Fibroblast of peridontal ligament (primary cell): ENCODE data around the gene TMBIM4.
A peak's percentile ranks its signal among the peaks of the same experiment; 100 is the strongest.
"Not testable (repeated sequence)": the region's sequence is repeated elsewhere in the genome, so short reads cannot be mapped to it uniquely, and the experiment has no call there.

Experiments
- DNase-seq: peaks from one replicate; pipeline ENCODE4 v3.0.0-alpha.2; 2010; ENCODE audit errors: extremely low read depth

TMBIM4 gene

DNA sequence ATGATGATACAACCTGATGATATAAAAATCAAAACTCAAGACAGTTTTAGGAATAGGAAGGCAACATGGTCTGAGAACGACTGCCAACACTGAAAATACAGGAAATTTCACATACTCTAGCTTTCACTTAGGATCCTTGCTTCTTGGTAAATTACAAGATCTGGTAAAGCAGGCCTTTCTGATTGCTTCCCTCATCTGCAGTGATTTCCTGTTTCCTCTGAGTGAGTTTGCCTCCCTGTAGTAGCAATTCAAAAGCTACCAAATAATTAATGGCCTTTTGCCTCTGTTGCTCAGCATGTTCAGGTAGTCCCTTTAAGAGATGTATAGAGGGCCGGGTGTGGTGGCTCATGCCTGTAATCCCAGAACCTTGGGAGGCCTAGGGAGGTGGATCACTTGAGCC is 17.2 kb upstream of the TMBIM4 start:
- no peak for DNase-seq

DNA sequence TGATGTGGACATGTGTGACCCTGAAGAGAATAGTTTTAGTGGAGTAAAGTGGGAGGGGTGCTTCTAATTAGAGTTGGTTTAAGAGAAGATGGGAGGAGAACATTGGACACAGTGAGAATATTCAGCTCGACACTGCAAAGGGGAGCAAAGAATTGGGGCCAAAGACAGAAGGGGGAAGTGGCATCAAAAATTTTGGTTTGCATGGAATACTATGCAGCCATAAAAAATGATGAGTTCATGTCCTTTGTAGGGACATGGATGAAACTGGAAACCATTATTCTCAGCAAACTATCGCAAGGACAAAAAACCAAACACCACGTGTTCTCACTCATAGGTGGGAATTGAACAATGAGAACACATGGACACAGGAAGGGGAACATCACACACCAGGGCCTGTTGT is 15.0 kb upstream of the TMBIM4 start:
- DNase-seq: not testable (repeated sequence)

DNA sequence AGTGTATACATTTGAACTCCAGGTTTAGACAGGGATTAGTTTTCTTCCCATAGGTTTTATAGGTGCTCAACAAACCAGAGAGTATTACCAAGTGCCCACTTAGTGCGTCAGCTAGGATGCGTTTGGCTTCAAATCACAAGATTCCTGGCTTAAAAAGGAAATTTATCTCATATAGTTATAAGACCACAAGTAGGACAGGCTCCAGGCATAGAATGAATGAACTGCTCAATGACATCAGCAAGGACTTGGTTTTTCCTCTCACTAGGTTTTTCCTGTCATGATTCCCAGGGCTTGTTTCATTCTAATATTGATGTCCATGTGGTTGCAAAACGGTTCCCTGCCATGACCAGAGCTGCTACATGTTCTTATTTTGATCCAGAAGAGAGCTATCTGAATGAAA is 13.2 kb upstream of the TMBIM4 start:
- no peak for DNase-seq

DNA sequence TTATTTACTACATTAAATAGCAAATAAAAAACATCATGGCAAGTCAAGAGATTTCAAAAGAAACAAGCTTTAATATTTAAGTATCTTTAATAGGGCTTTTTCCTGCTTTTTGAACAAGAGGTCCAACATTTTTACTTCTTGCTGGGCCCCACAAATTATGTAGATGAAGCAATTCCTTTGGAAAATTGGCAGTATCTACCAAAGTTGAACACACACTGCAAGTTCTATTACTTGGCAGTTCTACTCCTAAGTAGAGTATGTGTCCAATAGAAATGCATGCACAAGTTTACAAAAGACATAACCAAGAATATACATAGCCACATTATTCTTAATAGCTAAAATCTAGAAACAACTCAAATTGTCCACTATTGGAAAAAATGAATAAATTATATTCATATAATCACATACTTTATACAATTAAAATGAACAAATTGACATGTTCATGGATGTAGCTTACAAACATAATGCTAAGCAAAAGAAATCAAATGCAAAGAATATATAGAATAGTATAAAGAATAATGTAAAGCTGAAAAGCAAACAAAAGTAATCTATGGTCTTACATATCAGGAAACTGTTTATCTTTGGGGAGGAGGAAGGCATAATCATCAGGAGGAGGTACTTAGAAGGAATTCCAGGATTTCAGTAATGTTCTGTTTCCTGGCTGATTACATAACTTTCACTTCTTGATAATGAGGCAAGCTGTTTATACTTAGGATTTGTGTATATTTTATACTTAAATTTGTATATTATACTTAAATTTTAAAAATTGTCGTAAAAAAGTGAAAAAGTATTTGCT is 6.5 kb upstream of the TMBIM4 start:
- DNase-seq: peak; percentile 69

DNA sequence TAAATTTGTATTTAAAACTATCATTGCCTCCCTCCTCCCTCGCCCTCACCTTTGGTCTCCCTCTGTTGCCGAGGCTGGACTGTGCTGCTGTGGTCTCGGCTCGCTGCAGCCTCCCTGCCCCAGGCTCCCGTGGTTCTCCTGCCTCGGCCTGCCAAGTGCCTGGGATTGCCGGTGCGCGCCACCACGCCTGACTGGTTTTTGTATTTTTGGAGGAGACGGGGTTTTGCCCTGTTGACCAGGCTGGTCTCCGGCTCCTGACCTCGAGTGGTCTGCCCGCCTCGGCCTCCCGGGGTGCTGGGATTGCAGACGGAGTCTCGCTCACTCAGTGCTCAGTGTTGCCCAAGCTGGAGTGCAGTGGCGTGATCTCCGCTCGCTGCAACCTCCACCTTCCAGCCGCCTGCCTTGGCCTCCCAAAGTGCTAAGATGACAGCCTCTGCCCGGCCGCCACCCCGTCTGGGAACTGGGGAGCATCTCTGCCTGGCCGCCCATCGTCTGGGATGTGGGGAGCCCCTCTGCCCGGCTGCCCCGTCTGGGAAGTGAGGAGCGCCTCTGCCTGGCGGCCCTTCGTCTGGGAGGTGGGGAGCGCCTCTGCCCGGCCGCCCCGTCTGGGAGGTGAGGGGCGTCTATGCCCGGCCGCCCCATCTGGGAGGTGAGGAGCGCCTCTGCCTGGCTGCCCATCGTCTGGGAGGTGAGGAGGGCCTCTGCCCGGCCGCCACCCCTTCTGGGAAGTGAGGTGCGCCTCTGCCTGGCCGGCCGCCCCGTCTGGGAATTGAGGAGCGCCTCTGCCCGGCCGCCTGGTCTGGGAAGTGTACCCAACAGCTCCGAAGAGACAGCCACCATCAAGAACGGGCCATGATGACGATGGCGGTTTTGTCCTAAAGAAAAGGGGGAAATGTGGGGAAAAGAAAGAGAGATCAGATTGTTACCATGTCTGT is 4.9 kb upstream of the TMBIM4 start:
- DNase-seq: not testable (repeated sequence)

DNA sequence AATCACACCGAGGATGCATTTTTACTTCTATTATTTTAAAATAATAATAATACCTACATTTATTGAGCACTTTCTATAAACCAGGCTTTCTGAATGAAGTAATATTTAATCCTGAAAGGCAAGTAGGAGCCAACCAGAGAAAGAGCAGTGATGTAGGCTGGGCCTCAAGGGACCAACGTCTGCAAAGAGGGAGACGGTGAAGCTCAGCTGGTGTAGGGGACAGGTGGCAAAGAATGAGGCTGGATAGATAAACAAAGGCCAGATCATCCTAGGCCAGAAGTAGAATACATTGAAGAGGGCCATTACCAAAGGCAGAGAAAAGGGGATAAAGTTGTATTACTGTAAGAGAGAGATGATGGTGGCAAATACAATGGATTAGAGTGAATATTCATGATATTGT is 810 bp upstream of the TMBIM4 start:
- no peak for DNase-seq

DNA sequence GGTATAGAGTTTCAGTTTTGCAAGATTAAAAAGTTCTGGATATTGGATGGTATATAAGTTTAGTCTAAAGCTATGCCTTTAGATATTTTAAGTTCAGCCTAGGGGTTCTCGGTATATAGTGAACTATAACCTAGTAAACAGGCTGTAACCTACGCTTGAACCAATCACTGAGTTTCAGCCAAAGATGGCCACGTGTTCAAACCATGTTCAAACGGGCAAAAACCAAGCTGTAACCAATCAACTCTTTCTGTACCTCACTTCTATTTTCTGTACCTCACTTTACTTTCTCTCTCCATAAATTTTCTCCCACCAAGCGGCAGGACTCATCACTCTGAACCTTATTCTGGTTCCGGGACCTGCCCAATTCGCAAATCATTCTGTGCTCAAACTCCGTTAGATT is 1.4 kb downstream of the TMBIM4 start:
- no peak for DNase-seq

DNA sequence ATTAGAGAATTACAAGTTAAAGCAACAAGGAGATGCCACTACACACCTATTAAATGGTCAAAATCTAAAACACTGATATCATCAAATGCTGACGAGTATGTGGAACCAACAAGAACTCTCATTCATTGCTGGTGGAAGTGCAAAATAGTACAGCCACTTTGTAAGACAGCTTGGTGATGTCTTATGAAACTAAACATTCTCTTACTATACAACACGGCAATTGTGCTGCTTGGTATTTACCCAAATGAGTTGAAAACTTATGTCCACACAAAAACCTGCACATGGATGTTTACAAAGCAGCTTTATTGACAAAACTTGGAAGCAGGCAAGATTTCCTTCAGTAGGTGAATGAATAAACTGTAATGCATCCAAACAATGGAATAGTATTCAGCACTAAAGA is 3.2 kb downstream of the TMBIM4 start:
- no peak for DNase-seq

DNA sequence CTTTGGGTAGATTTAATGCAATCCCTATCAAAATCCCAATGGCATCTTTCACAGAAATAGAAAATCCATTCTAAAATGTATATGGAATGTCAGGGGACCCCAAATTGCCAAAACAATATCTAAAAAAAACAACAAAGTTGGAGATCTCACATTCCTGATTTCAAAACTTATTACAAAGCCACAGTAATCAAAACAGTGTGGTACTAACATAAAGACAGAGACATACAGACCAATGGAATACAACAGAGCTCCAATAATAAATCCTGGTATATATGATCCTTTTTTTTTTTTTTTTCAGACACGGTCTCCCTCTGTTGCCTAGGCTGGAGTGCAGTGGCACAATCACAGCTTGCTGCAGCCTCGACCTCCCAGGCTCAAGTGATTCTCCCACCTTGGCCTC is 4.7 kb downstream of the TMBIM4 start:
- no peak for DNase-seq

DNA sequence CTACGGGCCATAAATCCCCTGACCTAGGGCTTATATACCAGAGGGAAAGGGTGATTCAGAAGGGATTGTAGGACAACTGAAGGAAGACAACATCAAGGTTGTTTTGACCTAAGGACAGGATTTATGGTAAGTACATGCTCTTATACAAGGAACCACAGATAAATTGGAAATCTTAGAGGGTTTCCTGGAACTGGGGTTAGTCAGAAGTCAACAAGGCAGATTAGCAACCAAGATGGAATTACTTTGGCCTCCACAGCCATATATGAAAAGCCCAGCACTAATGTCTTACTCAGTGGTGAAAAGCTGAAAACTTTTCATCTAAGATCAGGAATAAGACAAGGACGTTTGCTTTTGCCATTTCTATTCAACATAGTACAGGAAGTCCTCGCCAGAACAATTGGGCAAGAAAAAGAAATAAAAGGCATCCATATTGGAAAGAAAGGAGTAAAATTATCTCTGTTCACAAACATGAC is 5.4 kb downstream of the TMBIM4 start:
- DNase-seq: no peak

DNA sequence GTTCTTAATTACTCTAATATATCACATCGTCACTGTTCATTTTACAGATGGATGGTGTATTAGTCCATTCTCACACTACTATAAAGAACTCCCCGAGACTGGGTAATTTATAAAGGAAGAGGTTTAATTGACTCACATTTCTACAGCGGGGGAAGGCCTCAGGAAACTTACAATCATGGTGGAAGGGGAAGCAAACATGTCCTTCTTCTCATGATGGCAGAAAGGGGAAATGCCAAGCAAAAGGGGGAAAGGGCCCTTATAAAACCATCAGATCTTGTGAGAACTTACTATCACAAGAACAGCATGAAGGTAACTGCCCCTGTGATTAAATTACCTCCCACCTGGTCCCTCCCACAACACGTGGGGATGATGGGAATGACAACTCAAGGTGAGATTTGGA is 6.5 kb downstream of the TMBIM4 start:
- DNase-seq: no peak

DNA sequence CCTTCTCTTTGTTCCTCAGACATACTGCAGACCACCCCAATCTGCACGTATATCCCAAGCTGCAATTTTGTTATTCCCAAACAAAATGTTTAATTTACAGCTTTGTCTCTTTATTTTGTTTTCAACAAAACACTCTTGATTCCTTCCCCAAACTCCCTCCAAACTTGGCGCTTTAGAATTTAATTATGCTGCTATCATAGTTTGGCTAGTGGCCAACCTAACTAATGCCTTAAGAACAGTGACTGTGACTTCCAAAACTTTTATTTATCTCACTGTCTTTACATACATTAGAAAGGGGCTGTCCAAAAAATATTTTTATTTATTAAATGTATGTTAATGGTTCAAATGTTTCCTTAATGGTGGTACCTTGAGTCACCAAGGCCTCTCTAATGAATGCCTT is 7.1 kb downstream of the TMBIM4 start:
- DNase-seq: no peak

DNA sequence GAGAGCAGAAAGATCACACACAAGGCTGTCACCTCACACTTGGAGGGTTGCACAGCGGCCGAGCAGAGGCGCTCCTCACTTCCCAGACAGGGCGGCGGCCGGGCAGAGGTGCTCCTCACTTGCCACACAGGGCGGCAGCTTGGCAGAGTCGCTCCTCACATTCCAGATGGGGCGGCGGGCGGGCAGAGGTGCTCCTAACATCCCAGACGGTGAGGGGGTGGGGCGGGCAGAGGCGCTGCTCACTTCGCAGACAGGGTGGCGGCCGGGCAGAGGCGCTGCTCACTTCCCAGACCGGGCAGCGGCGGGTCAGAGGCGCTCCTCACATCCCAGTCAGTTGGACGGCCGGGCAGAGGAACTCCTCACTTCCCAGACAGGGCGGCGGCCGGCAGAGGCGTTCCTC is 9.1 kb downstream of the TMBIM4 start:
- DNase-seq: no peak

DNA sequence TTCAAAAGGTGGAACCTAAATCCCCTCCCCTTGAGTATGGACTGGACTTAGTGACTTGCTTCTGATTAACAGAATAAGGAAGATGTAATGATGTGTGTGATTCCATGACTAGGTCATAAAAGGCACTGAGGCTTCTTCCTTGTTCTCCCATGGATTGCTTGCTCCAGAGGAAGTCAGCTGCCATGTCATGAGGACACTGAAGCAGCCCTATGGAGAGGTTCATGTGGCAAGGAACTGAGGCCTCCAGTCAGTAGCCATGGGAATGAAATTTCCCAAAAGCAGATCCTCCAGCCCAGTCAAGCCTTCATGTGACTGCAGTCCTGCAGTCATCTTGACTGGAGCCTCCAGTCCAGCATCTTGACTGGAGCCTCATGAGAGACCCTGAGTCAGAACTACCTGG is 10.7 kb downstream of the TMBIM4 start:
- DNase-seq: no peak

DNA sequence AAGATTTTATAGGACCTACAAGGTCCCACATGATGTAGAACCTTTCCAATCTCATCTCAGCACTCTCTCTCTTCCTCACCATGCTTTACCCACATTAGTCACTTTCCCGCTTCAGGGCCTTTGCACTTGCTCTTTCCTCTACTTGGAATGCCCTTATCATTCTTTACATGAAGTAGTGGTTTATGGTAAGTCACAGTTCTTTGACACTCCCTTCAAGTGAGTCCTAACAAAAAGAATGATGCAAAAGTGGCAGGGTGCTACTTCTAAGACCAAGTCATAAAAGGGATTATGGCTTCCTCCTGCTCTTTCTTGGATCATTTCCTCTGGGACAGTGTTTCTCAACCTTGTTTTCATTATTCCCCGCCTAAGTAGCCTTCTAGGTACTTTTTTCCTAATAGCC is 13.1 kb downstream of the TMBIM4 start:
- no peak for DNase-seq

DNA sequence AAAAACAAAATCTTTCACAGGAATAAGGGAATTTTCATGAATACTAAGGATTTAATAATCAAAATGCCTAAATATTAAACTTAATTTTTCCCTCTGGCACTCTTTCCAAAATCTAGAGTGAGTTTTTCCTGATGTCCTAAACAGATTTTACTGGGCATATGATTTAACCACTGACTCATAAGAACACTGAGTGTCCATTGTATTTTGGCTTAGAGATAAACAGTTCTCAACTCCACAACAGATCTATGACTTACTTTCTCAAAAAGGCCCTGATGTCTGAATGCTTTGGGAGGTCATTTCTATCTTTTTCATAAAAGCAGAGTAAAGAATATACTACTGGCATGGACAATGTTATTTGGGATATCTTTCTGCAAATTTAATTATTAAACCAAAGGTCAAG is 15.0 kb downstream of the TMBIM4 start:
- peak; percentile 41 for DNase-seq

DNA sequence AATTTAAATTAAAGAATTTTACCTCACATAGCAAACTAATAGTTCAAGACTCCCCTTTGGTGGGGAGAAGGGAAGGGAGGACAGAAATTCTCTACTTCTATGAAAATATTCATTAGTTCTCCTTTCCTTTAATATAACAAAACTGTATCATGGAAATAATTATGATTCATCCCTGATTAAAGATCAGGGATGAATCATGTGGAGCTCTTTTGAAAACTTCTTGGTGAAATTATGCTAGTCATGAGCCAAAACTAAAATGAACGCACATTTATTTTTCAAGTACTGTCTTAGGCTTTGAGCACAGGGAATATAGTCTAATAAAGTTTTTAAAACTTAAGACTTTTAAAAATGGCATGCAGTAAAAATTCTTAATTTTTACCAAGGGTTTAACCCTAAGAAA is 17.1 kb downstream of the TMBIM4 start:
- peak; percentile 79 for DNase-seq

DNA sequence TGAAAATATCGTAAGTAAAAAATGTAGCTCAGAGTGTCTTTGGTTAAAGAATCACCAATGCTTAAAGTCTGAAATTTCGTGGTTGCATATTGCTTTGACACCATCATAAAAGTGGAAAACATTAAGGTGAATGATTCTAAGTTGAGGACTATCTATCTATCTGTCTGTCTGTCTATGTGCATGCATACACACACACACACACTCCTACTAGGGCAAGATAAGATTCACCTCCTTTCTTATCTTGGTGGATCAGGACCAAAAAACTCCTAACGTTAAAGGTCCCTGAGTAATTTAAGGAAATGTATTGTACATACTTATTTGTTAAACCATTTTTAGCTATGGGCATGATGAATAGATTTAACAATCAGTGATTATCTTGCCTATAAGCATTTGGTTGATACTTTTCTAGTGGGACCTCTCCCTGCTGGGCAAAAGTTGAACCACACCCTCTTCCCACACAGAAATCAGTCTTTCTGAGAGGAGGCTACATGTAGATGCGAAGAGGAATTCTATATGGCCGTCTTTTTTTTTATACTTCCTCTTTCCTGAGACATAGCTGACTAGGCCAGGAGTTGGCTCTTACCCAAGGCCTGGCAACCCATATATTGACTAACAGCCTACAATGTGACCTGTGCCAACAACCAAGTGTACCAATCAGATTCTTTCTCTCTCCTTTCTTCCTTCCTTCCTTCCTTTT is 19.9 kb downstream of the TMBIM4 start:
- DNase-seq: no peak

DNA sequence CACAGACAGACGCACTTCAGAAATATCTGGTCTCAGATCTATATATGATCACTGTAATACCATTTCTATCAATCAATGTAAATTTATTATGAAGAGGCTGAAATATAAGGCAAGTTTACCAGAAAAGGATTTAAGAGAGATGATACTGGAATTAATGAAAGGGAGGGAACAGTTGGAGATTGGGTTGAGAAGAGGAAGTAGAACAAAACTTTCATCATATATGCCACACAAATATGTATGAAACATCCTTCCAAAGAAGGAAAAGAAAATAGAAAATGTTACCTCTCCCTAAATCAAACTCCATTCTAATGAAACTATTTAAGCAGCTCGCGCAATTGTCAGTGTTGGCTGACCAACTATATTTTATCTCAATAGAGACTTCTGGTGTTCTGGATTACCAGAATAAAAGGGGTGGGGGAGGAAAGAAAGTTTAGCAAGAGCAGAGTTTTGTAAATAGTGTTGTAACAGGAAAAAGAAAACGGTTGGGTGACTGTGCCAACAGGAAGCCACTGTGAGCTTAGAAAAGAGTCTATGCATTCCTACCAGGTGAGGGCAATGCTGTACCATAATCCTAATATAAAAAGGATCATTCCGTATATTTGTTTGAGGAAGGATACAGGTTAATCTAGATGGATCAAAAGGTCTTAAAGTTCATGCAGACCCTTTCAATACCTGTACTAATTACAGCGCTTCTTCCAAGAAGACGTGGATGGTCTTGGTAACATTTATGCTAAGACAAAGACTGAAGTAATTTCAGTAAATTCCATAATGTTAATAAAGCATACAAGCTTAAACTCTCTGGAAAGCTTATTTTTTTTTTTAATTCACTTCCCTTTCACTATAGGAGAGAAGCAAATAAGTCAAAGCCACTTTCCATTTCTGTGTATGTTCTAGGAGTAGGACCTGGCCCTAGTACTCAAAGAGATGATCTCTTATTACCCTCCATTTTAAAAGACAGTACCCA is 24.7 kb downstream of the TMBIM4 start:
- DNase-seq: peak; percentile 86

DNA sequence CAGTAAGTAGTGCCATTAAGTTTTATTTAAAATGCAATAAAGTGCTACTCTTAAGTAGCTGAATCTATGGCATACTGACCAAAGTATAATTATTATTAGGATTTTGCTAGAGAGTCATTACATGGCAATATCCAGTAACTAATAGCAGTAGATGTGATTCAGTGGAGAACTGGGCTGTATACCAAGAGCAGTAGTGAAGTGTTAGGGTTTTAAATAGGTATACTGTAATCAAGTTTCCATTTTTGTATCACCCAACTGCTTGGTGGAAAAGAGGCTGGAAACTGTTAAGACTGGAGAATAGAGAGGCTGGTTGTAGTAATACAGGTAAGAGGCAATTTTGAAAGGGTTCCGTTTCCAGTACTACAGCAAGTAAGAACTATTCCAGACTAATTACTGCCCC is 25.9 kb downstream of the TMBIM4 start:
- DNase-seq: no peak

DNA sequence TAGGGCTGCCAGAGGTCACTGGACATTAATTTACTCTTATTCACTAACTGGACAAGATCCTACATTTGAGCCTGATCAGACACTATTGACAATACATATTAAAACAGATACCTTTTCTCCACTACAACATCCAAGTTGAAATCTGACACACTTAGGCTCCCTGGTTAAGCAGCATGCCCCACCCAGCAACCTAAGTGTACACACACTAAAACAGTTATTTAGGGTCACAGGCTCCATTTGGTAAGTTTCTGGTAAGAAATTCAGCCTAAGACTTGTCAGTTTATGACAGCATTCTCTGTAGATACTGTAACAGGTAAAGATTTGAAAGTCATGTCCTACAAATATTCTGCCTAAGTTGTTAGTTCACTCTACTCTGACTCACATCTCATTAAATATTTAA is 27.0 kb downstream of the TMBIM4 start:
- DNase-seq: no peak
